ENCODE results near the gene PRKG1. TPM values are rescaled to one million over a fixed set of nuclear protein-coding genes. Genes with fewer than 3 reads are reported as not detected.
"Not testable (repeated sequence)": the region's sequence is repeated elsewhere in the genome, so short reads cannot be mapped to it uniquely, and the experiment has no call there.

Gene PRKG1
- total RNA-seq, 8 experiments from 2014 or later: 5.6 to 40.7 (median 6.6) TPM

DNA sequence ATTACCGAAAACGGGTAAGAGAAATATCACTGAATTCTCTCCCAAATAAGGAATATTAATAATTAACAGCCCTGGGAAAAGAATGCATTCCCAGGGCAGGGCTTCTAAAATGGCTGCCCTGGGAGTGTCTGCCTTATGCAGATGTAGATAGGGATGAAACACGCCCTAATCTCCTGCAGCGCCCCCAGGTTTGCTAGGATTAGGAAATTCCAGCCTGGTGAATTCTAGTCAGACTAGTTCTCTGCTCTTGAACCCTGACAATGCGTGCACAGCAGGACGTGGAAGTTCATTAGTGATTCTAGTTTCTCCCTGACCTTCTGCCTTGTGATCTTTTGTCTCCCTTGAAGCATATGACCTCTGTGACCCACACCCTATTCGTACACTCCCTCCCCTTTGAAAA lies 1130.6 kb downstream of the PRKG1 start:
- H3K27ac ChIP-seq; H3K4me1 ChIP-seq (replicated peaks in 1 of 2); ATAC-seq (replicated peaks in 6 of 8); H3K4me3 ChIP-seq: not testable (repeated sequence)
- in situ Hi-C loops (cut with MboI; ENCODE audit: low pct_unique_long_range_greater_than_20kb in 2 of 9, low sequenced_read_pairs in 9 of 9, unreplicated experiment in 9 of 9): loop anchor here in 5 of 9 experiments (25.0 kb wide), 4 partner anchors 243 to 1193 kb away; partner anchors contain the start of gene PRKG1 (in 1 of the 5)
- WGBS, 10 experiments: 48 to 94% (median 74%) methylated on average over 2 to 6 of the region's 7 CpGs

DNA sequence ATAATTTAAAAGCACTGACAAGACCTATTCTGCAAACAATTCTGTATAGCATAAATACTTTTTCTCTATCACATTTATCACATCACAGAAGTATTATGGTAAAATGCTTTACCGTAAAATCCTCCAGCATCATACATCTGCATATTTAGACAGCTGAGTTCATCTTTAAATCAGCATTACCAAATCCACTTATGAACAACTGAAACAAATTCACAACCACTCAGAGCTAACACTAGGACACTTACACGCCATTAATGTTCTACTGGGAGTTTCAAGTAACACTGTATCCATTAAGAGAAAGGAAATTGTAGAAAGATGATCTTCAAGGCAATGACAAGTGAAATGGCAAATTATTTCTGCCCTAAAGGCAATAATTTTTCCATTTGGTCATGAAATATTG lies 1134.1 kb downstream of the PRKG1 start:
- peak in 6 of 8 experiments; percentile 26 to 85 (median 47) for ATAC-seq (replicated peaks in 6 of 8)
- H3K27ac ChIP-seq: no peak overlapping the region
- peaks cover 0 to 3% of the 10 kb centered on the region in 2 donors for H3K4me1 ChIP-seq (replicated peaks in 1 of 2)
- 18 to 100% (median 81%) methylated on average over 1 to 2 of the region's 2 CpGs; no CpG with 5 or more reads in 2 of the 10 experiments for WGBS, 10 experiments
- H3K4me3 ChIP-seq: no peak overlapping the region
- in situ Hi-C loops (cut with MboI; ENCODE audit: low pct_unique_long_range_greater_than_20kb in 2 of 9, low sequenced_read_pairs in 9 of 9, unreplicated experiment in 9 of 9): loop anchor here in 5 of 9 experiments (25.0 kb wide), 4 partner anchors 246 to 1196 kb away; partner anchors contain the start of gene PRKG1 (in 1 of the 5)

DNA sequence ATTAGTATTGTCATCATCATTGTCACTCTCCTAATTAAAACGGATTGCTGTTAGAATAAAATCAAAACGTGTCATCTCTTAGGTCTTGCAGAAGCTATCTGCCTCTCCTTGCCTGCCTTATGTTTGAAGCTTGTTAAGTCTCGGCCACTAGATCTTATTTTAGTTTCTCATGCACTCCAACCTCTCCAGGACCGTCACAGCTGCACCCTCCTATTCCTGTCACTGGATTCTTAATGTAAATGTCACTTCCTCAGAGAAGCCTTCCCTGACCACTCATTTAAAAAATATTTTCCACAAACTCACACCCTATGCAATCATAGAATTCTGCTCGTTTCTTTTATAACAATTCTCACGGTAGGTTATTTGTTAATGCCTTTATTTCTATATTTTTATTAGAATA lies 1135.9 kb downstream of the PRKG1 start:
- in situ Hi-C loops (cut with MboI; ENCODE audit: low pct_unique_long_range_greater_than_20kb in 2 of 9, low sequenced_read_pairs in 9 of 9, unreplicated experiment in 9 of 9): loop anchor here in 6 of 9 experiments (10.0 to 25.0 kb wide), 5 partner anchors 248 to 1198 kb away; partner anchors contain the start of gene PRKG1 (in 1 of the 6)
- Histone ChIP-seq H3K4me3 (no peak overlapping the region), H3K4me1 (replicated peaks in 1 of 2) (peaks cover 0 to 3% of the 10 kb centered on the region in 2 donors), H3K27ac (no peak overlapping the region)
- no peak for ATAC-seq (replicated peaks in 6 of 8)
- WGBS, 10 experiments: 54 to 100% (median 85%) methylated on average over 2 to 6 of the region's 6 CpGs; no CpG with 5 or more reads in 1 of the 10 experiments

DNA sequence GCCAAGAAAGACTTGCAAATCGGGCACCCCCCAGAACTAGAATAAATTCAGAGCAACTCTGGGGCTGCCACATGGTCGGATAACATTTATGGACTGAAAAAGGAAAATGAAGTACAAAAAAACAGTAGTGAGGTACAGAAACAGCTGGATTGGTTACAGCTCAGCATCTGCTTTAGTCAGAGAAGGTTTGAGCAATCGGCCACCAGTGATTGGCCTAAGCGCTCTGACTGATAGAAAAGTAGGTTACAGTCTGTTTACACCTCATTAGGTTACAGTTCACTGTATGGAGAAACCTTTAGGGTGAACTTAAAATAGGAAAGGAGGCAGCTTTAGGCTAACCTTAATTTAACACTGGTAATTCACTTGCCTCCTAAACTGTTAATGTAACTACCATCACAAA lies 1137.8 kb downstream of the PRKG1 start:
- in situ Hi-C loops (cut with MboI; ENCODE audit: low pct_unique_long_range_greater_than_20kb in 2 of 9, low sequenced_read_pairs in 9 of 9, unreplicated experiment in 9 of 9): loop anchor here in 6 of 9 experiments (10.0 to 25.0 kb wide), 5 partner anchors 250 to 1200 kb away; partner anchors contain the start of gene PRKG1 (in 1 of the 6)

DNA sequence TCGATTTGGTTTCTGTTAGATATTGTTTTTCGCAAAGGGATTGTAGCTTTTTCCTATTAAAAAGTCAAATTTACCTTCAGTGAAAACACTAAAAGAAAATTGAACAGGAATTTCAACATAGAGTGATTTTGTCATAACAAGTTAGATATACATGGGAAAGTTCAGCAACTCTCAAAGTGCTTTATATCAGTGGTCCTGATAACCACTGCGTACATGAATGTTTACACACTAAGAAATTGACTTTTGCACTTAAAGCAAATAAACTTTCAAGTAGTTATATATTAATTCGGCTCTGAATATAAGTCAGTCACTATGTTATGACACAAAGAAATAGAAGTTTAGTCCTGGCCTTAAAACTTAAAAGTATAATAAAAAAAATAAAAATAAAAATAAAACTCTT lies 1138.5 kb downstream of the PRKG1 start:
- ATAC-seq (replicated peaks in 6 of 8): no peak
- in situ Hi-C loops (cut with MboI; ENCODE audit: low pct_unique_long_range_greater_than_20kb in 2 of 9, low sequenced_read_pairs in 9 of 9, unreplicated experiment in 9 of 9): loop anchor here in 6 of 9 experiments (10.0 to 25.0 kb wide), 5 partner anchors 251 to 1201 kb away; partner anchors contain the start of gene PRKG1 (in 1 of the 6)
- Histone ChIP-seq H3K4me3 (no peak overlapping the region), H3K27ac (no peak overlapping the region), H3K4me1 (replicated peaks in 1 of 2) (peaks cover 0 to 5% of the 10 kb centered on the region in 2 donors)
- WGBS, 10 experiments: 86 to 100% (median 95%) methylated on average over 2 to 4 of the region's 4 CpGs

More for the DNA sequence above, 1137.8 kb downstream of the PRKG1 start:
- H3K4me3 ChIP-seq: no peak overlapping the region
- WGBS, 10 experiments: 14 to 93% (median 77%) methylated on average over 1 to 4 of the region's 4 CpGs; no CpG with 5 or more reads in 2 of the 10 experiments
- H3K27ac ChIP-seq: no peak overlapping the region
- ATAC-seq (replicated peaks in 6 of 8): no peak
- peaks cover 0 to 3% of the 10 kb centered on the region in 2 donors for H3K4me1 ChIP-seq (replicated peaks in 1 of 2)

DNA sequence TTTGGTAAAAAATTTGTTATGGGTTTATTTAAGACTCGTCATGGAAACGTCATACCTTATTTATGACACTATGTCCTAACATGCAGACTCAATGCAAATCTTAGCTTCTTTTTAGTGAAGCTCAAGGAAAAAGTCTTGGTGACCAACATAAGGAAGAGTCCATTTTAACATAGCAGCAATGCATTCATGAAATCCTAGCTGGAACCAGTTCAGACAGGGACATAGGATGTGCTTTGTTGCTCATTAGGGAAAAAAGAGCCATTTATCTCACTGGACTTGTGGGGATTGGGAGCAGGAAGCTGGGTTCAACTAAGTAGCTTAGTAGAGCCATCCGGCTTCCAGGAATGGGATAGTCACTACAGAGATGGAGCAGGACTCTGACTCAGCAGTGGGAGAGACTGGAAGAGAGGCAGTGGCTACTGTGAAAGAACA lies 1139.0 kb downstream of the PRKG1 start:
- ATAC-seq (replicated peaks in 6 of 8): peak; percentile 12 to 88 (median 78)
- H3K27ac ChIP-seq: no peak overlapping the region
- 39 to 100% (median 78%) methylated on average over 2 to 3 of the region's 3 CpGs for WGBS, 10 experiments
- in situ Hi-C loops (cut with MboI; ENCODE audit: low pct_unique_long_range_greater_than_20kb in 2 of 9, low sequenced_read_pairs in 9 of 9, unreplicated experiment in 9 of 9): loop anchor here in 6 of 9 experiments (10.0 to 25.0 kb wide), 5 partner anchors 251 to 1201 kb away; partner anchors contain the start of gene PRKG1 (in 1 of the 6)
- H3K4me3 ChIP-seq: no peak overlapping the region
- H3K4me1 ChIP-seq (replicated peaks in 1 of 2): peaks cover 0 to 6% of the 10 kb centered on the region in 2 donors

DNA sequence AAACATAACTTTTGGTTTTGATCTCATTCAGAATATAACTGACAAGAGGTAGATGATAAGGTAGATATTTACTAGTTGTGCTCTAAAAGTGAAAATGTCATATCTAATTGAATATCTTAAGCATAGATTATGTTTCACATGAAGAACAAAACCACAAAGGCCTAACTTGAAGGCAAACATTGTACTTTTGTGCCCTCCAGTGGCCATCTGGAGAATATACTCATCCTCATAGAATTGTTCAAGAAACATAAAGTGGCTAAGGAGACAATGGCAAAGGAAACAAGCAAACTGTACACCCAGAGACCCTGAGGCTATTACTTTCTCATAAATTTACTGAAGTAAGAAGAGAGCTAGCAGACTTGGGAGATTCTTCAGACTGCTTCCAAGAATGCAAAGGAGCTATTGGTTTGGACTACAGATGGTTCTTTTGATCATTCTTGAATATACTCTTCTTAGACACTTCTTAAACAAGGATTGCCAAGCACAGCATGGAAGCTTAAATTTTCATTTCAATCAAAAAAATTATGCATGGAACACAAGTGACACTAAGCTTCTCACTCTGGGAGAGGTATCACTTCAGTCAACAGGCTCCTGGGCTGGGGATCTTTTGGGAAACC lies 1141.6 kb downstream of the PRKG1 start:
- H3K4me1 ChIP-seq (replicated peaks in 1 of 2): peaks cover 0 to 6% of the 10 kb centered on the region in 2 donors
- H3K4me3 ChIP-seq: no peak overlapping the region
- no peak overlapping the region for H3K27ac ChIP-seq
- peak; percentile 52 to 90 (median 56) for ATAC-seq (replicated peaks in 6 of 8)
- in situ Hi-C loops (cut with MboI; ENCODE audit: low pct_unique_long_range_greater_than_20kb in 2 of 9, low sequenced_read_pairs in 9 of 9, unreplicated experiment in 9 of 9): loop anchor here in 6 of 9 experiments (10.0 to 25.0 kb wide), 5 partner anchors 254 to 1204 kb away; partner anchors contain the start of gene PRKG1 (in 1 of the 6)

DNA sequence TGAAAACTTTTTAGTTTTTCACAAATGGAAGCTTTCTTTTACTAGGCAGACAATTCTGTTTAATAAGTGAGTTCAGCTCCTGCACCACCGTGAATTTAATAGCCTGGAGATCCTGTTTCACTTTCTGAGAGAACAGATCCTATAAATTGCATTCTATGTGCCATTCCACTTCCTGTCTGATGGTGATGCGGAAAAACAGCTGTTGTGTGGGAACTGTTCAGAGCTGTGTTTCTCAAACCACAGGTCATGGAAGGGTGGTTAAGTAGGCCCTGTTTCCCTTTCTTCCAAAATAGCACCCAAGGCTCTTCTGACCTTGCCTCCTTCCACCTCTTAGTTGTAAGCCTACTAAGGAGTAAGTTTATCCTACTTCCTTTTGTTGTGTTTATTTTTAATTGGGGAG lies 1142.6 kb downstream of the PRKG1 start:
- H3K4me3 ChIP-seq: no peak overlapping the region
- in situ Hi-C loops (cut with MboI; ENCODE audit: low pct_unique_long_range_greater_than_20kb in 2 of 9, low sequenced_read_pairs in 9 of 9, unreplicated experiment in 9 of 9): loop anchor here in 6 of 9 experiments (10.0 to 25.0 kb wide), 5 partner anchors 255 to 1205 kb away; partner anchors contain the start of gene PRKG1 (in 1 of the 6)
- whole genome bisulfite sequencing, 10 experiments: 10 to 92% (median 72%) methylated on average over 1 to 2 of the region's 2 CpGs; no CpG with 5 or more reads in 1 of the 10 experiments
- H3K27ac ChIP-seq: peak overlapping the region in 1 of 2 donors; percentile 25
- H3K4me1 ChIP-seq (replicated peaks in 1 of 2): peaks cover 0 to 9% of the 10 kb centered on the region in 2 donors
- peak in 3 of 8 experiments; percentile 42 to 53 (median 52) for ATAC-seq (replicated peaks in 6 of 8)

DNA sequence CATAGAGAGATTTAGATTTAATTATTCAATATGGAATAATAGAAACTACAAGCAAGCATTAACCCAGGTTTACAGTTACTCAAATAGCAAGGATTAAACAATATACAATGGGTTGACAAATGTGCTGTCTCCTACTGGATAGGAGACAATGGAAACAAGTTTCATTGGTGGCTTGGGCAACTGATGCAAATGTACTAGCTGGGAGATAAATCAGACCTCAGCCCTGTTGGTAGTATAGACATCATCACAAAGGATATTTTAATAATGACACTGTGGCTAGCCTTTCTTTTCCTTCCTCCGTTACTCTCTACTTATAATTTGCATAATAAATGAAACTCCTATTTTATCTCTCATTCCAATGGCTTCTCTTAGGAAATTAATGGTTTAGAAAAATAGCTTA lies 1143.2 kb downstream of the PRKG1 start:
- no peak overlapping the region for H3K27ac ChIP-seq
- H3K4me1 ChIP-seq (replicated peaks in 1 of 2): peaks cover 0 to 12% of the 10 kb centered on the region in 2 donors
- H3K4me3 ChIP-seq: no peak overlapping the region
- in situ Hi-C loops (cut with MboI; ENCODE audit: low pct_unique_long_range_greater_than_20kb in 2 of 9, low sequenced_read_pairs in 9 of 9, unreplicated experiment in 9 of 9): loop anchor here in 6 of 9 experiments (10.0 to 25.0 kb wide), 5 partner anchors 255 to 1205 kb away; partner anchors contain the start of gene PRKG1 (in 1 of the 6)
- ATAC-seq (replicated peaks in 6 of 8): peak in 5 of 8 experiments; percentile 67 to 90 (median 72)
- 11 to 100% (median 39%) methylated on average over 1 of the region's 1 CpG; no CpG with 5 or more reads in 4 of the 10 experiments for WGBS, 10 experiments

DNA sequence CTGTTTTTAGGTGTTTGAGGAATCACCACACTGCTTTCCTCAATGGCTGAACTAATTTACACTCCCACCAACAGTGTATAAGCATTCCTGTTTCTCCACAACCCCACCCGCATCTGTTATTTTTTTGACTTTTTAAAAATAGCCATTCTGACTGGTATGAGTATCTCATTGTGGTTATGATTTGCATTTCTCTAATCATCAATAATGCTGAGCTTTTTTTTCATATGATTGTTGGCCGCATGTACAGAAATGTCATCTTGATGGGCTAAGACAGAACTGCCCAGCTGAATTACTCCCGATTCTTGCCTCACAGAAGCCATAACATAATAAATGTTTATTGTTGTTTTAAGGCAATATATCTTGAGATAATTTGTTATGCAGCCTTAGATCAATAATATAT lies 1146.7 kb downstream of the PRKG1 start:
- Histone ChIP-seq H3K4me3 (no peak overlapping the region), H3K27ac (no peak overlapping the region), H3K4me1 (replicated peaks in 1 of 2) (peaks cover 0 to 8% of the 10 kb centered on the region in 2 donors)
- in situ Hi-C loops (cut with MboI; ENCODE audit: low pct_unique_long_range_greater_than_20kb in 2 of 9, low sequenced_read_pairs in 9 of 9, unreplicated experiment in 9 of 9): loop anchor here in 5 of 9 experiments (25.0 kb wide), 4 partner anchors 259 to 1209 kb away; partner anchors contain the start of gene PRKG1 (in 1 of the 5)
- 70 to 100% (median 85%) methylated on average over 2 to 3 of the region's 3 CpGs; no CpG with 5 or more reads in 1 of the 10 experiments for WGBS, 10 experiments
- ATAC-seq (replicated peaks in 6 of 8): peak in 1 of 8 experiments; percentile 22

DNA sequence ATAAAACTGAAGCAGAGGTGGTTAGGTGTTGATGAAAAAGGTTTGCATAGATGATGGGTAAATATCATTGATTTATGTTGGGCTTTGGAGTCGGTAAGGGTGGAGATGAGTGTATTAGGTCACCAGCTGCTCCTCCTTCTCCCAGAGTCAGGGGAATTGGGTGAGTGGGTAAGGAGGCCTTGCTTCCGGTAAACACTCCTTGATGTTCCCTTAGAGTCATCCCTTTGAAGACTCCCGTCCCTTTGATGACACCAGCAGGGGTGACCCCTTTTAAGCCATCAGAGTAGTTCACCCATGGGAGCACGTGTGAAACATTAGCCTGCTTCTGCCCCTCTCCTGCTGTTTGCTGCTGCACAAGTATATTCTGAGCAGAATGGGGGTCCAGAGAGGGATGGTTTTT lies 1147.6 kb downstream of the PRKG1 start:
- Histone ChIP-seq H3K4me1 (replicated peaks in 1 of 2) (peaks cover 0 to 8% of the 10 kb centered on the region in 2 donors), H3K4me3 (no peak overlapping the region), H3K27ac (no peak overlapping the region)
- 29 to 100% (median 54%) methylated on average over 1 to 3 of the region's 4 CpGs; no CpG with 5 or more reads in 2 of the 10 experiments for WGBS, 10 experiments
- ATAC-seq (replicated peaks in 6 of 8): peak in 5 of 8 experiments; percentile 31 to 78 (median 73)
- in situ Hi-C loops (cut with MboI; ENCODE audit: low pct_unique_long_range_greater_than_20kb in 2 of 9, low sequenced_read_pairs in 9 of 9, unreplicated experiment in 9 of 9): loop anchor here in 5 of 9 experiments (25.0 kb wide), 4 partner anchors 260 to 1210 kb away; partner anchors contain the start of gene PRKG1 (in 1 of the 5)

DNA sequence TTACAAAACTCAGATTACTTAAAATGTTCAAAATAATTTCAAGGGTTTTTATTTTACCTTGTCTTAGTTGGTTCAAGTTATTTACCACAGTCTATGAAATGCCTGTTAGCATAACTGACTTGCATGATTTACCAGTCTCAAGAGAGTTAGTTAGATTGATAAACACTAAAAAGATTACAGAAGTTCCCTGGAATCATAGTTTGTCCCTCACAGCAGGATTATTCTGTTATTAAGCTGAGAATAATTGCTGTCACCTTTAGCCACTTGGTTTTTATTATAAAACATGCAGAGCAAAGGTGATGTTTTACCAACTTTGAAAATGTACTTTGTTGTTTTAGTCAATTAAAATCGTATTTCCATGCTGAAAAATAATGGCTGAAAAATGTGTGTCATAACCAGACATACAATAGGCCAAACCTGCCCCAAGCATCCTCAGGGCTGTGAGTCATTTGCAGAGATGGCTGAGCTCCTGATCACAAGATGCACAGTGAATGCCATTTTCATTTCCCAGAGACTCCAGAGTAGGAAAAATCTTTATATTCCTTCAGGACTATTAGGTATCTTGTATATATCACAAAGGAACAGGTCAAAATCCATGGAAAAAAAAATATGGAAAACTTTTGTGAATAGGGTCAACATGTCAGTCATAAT lies 1152.0 kb downstream of the PRKG1 start:
- in situ Hi-C loops (cut with MboI; ENCODE audit: low pct_unique_long_range_greater_than_20kb in 2 of 9, low sequenced_read_pairs in 9 of 9, unreplicated experiment in 9 of 9): no loop called here
- ATAC-seq (replicated peaks in 6 of 8): peak in 7 of 8 experiments; percentile 60 to 83 (median 68)
- Histone ChIP-seq H3K4me3 (no peak overlapping the region), H3K27ac (no peak overlapping the region), H3K4me1 (replicated peaks in 1 of 2) (peaks cover 0 to 6% of the 10 kb centered on the region in 2 donors)
- WGBS, 10 experiments: 17 to 100% (median 63%) methylated on average over 1 of the region's 1 CpG; no CpG with 5 or more reads in 1 of the 10 experiments
